ENCODE data around the gene SPSB4. TPM values are rescaled to one million over a fixed set of nuclear protein-coding genes. Genes with fewer than 3 reads are reported as not detected.

The SPSB4 gene
- total and polyA plus RNA-seq, 9 donors = 13.1 to 29.8 (median 26.6) TPM

DNA sequence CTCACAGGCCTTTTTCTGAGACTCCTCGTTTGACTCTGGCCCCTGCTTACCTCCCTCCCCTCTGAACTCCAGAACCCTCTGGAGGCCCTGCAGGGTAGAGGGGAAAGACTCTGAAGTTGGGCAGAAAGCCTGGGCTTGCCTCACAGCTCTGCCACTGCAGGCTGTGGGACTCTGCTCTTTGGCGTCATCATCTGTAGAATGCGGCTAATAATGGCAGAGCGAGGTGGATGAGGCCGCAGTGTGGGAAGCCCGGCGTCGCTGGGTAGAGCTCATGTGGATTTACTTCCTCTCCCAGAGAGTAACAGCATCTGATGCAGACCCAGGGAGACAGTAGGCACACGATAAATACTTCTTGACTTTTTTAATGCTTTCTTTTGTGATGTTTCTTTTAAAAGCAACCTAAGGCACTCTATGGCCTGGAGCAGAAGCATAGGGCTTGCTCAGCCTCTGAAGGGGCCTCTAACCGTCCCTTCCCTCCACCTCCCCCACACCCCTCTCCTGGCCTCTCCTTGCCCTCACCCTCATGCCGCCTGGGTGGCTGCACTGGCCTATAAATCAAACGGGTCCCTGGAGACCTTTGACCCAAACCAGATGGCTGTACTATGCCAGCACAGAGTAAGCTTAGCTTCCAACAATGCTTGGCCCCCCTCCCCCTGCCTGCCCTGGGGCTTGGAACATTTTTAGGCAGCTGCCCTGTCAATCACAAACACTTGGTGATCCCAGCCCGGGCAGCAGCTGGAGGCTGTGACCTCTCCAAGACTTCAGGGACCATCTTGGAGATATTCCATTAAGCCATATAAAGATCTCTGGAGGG lies 32.9 kb downstream of the SPSB4 start:
- no peaks in the 10 kb centered on the region for H3K9me3 ChIP-seq (replicated peaks; ENCODE audit: control insufficient read depth, low read depth, low read length)
- peak overlapping the region; percentile 86 for H3K27ac ChIP-seq (ENCODE audit: low read length)
- H3K36me3 ChIP-seq (ENCODE audit: control insufficient read depth, insufficient read depth, low read length) = peaks cover 5% of the 10 kb centered on the region
- H3K27me3 ChIP-seq (ENCODE audit: control insufficient read depth, insufficient read depth, low read length) = no peaks in the 10 kb centered on the region
- peaks cover 81% of the 10 kb centered on the region for H3K4me1 ChIP-seq (ENCODE audit: control insufficient read depth, insufficient read depth, low read length)
- 30% methylated on average over 4 of the region's 13 CpGs for WGBS (ENCODE audit: insufficient coverage)
- no peak overlapping the region for H3K4me3 ChIP-seq (ENCODE audit: low read length)
- peak; percentile 93 for DNase-seq

DNA sequence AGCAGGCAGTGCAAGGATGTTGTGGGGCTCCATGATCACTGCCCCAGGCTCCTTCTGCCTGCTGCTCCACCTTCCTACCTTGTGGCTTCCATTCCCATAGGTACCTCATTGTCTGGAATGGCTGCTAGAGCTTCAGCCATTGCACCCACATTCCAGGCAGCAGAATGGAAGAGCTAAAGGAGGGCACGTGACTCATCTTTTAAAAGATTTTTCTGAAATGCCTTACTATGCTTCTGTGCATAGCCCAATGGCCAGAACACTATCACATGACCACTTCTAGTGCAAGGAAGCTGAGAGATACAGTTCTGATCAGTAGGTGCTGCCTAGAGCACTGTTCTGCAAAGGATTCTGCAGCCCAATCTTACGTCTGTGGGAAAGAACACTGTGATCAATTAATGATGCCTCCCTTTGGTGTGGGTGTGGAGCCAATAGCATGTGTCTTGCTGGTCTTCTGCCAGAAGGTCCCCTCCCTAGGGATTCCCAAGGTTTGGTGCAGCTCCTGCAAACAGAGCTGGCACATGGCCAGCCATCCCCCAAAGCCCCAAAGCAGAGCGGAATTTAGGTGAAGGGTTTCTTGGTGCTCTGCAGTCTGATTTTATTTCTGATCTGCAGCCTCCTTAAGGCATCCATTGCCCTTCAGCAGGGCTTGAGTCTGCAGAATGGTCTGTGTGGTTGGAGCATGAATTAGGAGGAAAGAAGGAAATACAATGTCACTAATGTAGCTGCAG lies 34.4 kb downstream of the SPSB4 start:
- 44% methylated on average over 1 of the region's 3 CpGs for WGBS (ENCODE audit: insufficient coverage)
- H3K4me1 ChIP-seq (ENCODE audit: control insufficient read depth, insufficient read depth, low read length) = peaks cover 73% of the 10 kb centered on the region

DNA sequence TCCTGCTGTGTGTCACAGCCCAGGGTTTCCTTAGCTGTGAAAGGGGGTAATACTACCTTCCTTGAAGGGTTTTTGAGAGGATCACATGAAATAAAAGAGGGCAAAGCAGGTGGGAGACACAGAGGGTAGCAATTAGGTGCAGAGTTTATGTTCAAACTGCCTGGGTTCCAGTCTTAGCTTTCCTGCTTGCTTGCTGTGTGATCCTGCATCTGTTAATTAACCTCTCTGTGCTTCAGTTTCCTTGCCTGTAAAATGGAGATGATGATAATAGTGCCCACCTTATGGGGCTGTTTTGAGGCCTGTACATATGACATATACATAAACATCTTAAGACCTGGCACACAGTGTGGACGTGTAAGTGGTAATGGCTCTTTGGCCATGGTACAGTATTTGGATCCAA lies 35.0 kb downstream of the SPSB4 start:
- H3K4me1 ChIP-seq (ENCODE audit: control insufficient read depth, insufficient read depth, low read length) = peaks cover 74% of the 10 kb centered on the region
- no CpG with 5 or more reads among the region's 1 CpG for WGBS (ENCODE audit: insufficient coverage)

More for the DNA sequence above, 34.4 kb downstream of the SPSB4 start:
- Histone ChIP-seq H3K36me3 (ENCODE audit: control insufficient read depth, insufficient read depth, low read length) (peaks cover 2% of the 10 kb centered on the region), H3K4me3 (ENCODE audit: low read length) (no peak overlapping the region), H3K9me3 (replicated peaks; ENCODE audit: control insufficient read depth, low read depth, low read length) (no peaks in the 10 kb centered on the region), H3K27me3 (ENCODE audit: control insufficient read depth, insufficient read depth, low read length) (no peaks in the 10 kb centered on the region), H3K27ac (ENCODE audit: low read length) (peak overlapping the region; percentile 86)
- DNase-seq = peak; percentile 53

DNA sequence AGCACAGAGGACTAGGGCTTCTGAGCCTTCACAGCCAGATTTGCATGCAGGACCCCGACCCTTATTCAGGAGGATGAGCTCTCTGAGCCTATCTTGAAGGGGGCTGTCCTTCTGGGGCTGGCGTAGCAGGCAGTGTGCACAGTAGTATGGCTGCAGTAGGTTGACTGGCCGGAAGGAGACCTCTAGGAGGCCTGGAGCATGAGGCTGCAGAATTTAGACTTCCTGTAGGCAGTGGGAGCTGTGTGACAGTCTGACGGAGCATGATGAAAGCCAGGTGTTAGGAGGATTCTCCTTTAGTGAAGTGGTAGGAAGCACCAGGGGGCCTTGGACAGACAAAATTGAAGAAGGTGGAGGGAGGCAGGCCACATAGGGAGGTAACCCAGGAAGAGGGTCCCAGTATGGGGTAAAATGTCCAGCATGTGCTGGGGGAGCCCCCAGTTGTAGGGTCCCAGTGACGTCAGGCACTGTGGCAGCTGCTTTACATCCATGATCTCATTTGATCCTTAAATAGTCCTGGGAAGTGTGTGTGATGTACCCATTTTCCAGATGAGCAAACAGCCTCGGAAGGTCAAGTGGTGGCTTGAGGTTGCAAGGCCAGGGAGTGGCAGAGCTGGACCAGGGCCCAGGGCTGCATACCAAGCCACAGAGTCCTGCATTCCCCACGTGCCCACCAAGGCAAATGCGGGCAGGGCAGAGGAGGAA lies 36.1 kb downstream of the SPSB4 start:
- H3K36me3 ChIP-seq (ENCODE audit: control insufficient read depth, insufficient read depth, low read length) = no peaks in the 10 kb centered on the region
- peak overlapping the region; percentile 49 for H3K27ac ChIP-seq (ENCODE audit: low read length)
- H3K4me3 ChIP-seq (ENCODE audit: low read length) = no peak overlapping the region
- 59% methylated on average over 7 of the region's 8 CpGs for WGBS (ENCODE audit: insufficient coverage)
- DNase-seq = no peak
- no peaks in the 10 kb centered on the region for H3K27me3 ChIP-seq (ENCODE audit: control insufficient read depth, insufficient read depth, low read length)
- peaks cover 71% of the 10 kb centered on the region for H3K4me1 ChIP-seq (ENCODE audit: control insufficient read depth, insufficient read depth, low read length)
- no peaks in the 10 kb centered on the region for H3K9me3 ChIP-seq (replicated peaks; ENCODE audit: control insufficient read depth, low read depth, low read length)

More for the DNA sequence above, 35.0 kb downstream of the SPSB4 start:
- peaks cover 2% of the 10 kb centered on the region for H3K36me3 ChIP-seq (ENCODE audit: control insufficient read depth, insufficient read depth, low read length)
- no peak overlapping the region for H3K4me3 ChIP-seq (ENCODE audit: low read length)
- no peaks in the 10 kb centered on the region for H3K27me3 ChIP-seq (ENCODE audit: control insufficient read depth, insufficient read depth, low read length)
- no peak overlapping the region for H3K27ac ChIP-seq (ENCODE audit: low read length)
- H3K9me3 ChIP-seq (replicated peaks; ENCODE audit: control insufficient read depth, low read depth, low read length) = no peaks in the 10 kb centered on the region
- peak; percentile 52 for DNase-seq

DNA sequence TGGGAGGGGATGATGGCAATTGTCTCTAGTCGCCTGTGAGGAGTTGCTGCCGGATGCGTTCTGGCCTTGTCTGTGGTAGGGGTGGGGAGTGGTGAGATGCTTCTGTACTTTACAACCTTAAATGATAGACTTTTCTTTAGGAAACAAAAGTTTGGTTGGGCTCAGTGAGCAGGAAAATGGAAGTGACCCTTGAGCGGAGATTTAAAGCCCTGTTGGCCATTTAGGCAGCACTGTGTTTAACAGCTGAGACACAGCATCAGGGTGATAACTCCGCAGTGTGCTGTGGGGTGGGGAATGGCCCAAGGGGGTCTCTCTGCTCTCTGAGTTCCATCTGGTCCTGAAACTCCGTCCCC lies 36.6 kb downstream of the SPSB4 start:
- DNase-seq = peak; percentile 39

DNA sequence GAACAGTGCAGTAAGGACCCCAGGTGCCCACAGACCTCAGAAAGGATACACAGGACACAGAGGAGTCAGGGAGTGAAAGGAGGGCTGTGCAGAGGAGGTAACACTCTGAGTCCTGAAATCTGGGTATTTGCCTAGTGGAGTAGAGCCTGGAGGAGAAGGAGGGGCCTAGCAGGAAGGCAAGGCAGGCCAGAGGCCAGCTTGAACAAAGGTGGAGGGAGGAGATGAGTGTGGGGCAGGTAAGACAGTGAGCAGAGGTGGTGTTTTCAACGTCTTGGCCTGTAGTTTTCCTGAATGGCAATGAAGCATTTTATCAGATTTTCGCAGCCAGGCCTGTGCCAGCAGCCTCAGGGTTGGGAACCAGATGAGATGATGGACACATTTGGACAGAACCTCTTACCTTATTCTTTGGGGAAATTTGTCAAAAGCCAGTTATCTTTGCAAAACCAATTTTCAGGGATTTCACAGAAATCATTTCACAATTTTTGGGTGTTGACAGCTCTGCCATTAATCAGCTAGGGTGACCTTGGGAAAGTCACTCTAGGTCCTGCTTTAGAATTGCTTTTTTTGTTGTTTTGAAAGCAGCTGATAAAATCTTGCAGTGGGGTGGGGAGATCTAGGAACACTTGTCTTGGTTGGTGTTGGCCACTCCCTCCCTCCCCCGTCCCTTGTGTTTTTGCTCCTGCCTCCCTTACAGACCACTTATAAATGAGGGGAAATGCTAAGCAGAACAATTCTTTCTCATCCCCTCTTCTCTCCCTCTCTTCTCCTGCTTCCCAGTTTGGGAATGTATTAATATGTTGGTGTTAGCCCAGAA lies 38.4 kb downstream of the SPSB4 start:
- H3K4me3 ChIP-seq (ENCODE audit: low read length) = no peak overlapping the region
- peaks cover 73% of the 10 kb centered on the region for H3K4me1 ChIP-seq (ENCODE audit: control insufficient read depth, insufficient read depth, low read length)
- H3K27ac ChIP-seq (ENCODE audit: low read length) = no peak overlapping the region
- no peaks in the 10 kb centered on the region for H3K9me3 ChIP-seq (replicated peaks; ENCODE audit: control insufficient read depth, low read depth, low read length)
- no peaks in the 10 kb centered on the region for H3K27me3 ChIP-seq (ENCODE audit: control insufficient read depth, insufficient read depth, low read length)
- no peaks in the 10 kb centered on the region for H3K36me3 ChIP-seq (ENCODE audit: control insufficient read depth, insufficient read depth, low read length)
- DNase-seq = no peak
- WGBS (ENCODE audit: insufficient coverage) = no CpG with 5 or more reads among the region's 3 CpGs

More for the DNA sequence above, 36.6 kb downstream of the SPSB4 start:
- no peak overlapping the region for H3K4me3 ChIP-seq (ENCODE audit: low read length)
- no peaks in the 10 kb centered on the region for H3K9me3 ChIP-seq (replicated peaks; ENCODE audit: control insufficient read depth, low read depth, low read length)
- H3K27ac ChIP-seq (ENCODE audit: low read length) = peak overlapping the region; percentile 49
- no peaks in the 10 kb centered on the region for H3K36me3 ChIP-seq (ENCODE audit: control insufficient read depth, insufficient read depth, low read length)
- H3K4me1 ChIP-seq (ENCODE audit: control insufficient read depth, insufficient read depth, low read length) = peaks cover 73% of the 10 kb centered on the region
- H3K27me3 ChIP-seq (ENCODE audit: control insufficient read depth, insufficient read depth, low read length) = no peaks in the 10 kb centered on the region
- WGBS (ENCODE audit: insufficient coverage) = 67% methylated on average over 1 of the region's 6 CpGs

DNA sequence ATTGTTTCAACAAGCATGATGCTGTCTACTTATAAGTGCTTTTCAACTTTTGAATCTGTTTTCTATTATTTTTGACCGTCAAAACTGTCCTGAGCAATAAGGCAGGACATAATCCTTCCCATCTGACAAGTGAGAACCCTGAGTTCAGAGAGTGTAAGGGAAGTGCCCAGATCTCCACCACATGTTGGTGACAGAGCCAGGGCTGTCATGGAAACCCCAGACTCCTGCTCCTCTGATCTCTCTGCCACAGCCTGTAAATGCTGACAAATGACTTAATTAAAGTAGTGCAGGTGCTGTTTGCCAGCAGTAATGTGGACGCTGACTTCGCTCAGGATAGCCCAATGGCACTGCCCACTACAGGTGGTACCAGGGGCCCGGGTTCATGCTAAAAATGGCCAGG lies 40.3 kb downstream of the SPSB4 start:
- Histone ChIP-seq H3K4me1 (ENCODE audit: control insufficient read depth, insufficient read depth, low read length) (peaks cover 72% of the 10 kb centered on the region), H3K27me3 (ENCODE audit: control insufficient read depth, insufficient read depth, low read length) (no peaks in the 10 kb centered on the region), H3K9me3 (replicated peaks; ENCODE audit: control insufficient read depth, low read depth, low read length) (no peaks in the 10 kb centered on the region), H3K4me3 (ENCODE audit: low read length) (no peak overlapping the region), H3K27ac (ENCODE audit: low read length) (peak overlapping the region; percentile 64), H3K36me3 (ENCODE audit: control insufficient read depth, insufficient read depth, low read length) (no peaks in the 10 kb centered on the region)
- DNase-seq = peak; percentile 69
- 63% methylated on average over 2 of the region's 4 CpGs for WGBS (ENCODE audit: insufficient coverage)

DNA sequence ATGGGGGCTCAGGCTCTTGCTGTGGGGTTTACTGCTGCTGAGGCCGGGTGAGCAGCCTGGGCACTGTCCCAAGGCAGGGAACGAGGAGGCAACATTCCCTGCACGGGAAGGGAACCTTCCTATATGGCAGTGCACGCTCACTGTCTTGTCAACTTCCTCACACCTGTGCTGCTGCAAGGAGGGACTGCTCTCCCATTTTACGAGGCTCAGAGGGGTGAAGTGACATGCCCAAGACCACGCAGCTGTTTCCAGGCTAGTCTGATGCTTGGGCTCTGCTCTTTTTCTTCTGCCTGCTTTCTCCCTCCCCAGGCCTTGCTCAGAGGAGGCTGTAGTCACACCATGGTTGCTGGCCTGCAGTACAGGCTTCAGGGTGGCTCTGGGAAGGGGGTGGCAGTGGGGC lies 41.5 kb downstream of the SPSB4 start:
- 39% methylated on average over 6 of the region's 6 CpGs for WGBS (ENCODE audit: insufficient coverage)
- no peaks in the 10 kb centered on the region for H3K36me3 ChIP-seq (ENCODE audit: control insufficient read depth, insufficient read depth, low read length)
- H3K27ac ChIP-seq (ENCODE audit: low read length) = peak overlapping the region; percentile 99
- H3K27me3 ChIP-seq (ENCODE audit: control insufficient read depth, insufficient read depth, low read length) = no peaks in the 10 kb centered on the region
- no peak overlapping the region for H3K4me3 ChIP-seq (ENCODE audit: low read length)
- no peaks in the 10 kb centered on the region for H3K9me3 ChIP-seq (replicated peaks; ENCODE audit: control insufficient read depth, low read depth, low read length)
- no peak for DNase-seq
- peaks cover 68% of the 10 kb centered on the region for H3K4me1 ChIP-seq (ENCODE audit: control insufficient read depth, insufficient read depth, low read length)

DNA sequence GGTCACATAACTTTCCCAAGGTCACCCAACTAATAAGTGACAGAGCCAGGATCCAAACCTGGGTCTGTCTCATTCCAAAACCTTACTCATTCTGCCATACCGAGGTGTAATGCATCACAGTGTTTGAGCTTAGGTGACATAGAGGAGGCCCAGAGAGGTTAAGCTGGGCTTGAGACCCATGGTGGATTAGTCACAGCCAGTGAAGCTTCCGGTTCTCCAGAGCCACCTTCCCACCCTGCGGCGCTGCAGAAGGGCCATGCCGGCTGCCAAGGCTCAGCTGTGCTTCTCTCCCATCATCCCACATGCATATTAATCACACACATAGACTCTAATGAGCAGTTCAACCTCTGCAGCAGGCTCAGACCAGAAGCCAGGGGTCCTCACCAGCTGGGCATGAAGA lies 42.2 kb downstream of the SPSB4 start:
- 26% methylated on average over 4 of the region's 5 CpGs for WGBS (ENCODE audit: insufficient coverage)
- H3K4me1 ChIP-seq (ENCODE audit: control insufficient read depth, insufficient read depth, low read length) = peaks cover 63% of the 10 kb centered on the region

More for the DNA sequence above, 42.2 kb downstream of the SPSB4 start:
- Histone ChIP-seq H3K27ac (ENCODE audit: low read length) (peak overlapping the region; percentile 99), H3K9me3 (replicated peaks; ENCODE audit: control insufficient read depth, low read depth, low read length) (no peaks in the 10 kb centered on the region), H3K36me3 (ENCODE audit: control insufficient read depth, insufficient read depth, low read length) (no peaks in the 10 kb centered on the region), H3K27me3 (ENCODE audit: control insufficient read depth, insufficient read depth, low read length) (no peaks in the 10 kb centered on the region), H3K4me3 (ENCODE audit: low read length) (no peak overlapping the region)
- peak; percentile 51 for DNase-seq

Measured in muscle of leg (tissue), 11 donors.